Colonic mucosa (tissue), 4 donors: ENCODE results near the gene GLYAT. TPM values are rescaled to one million over a fixed set of nuclear protein-coding genes. Genes with fewer than 3 reads are reported as not detected.
"Not testable (repeated sequence)": the region's sequence is repeated elsewhere in the genome, so short reads cannot be mapped to it uniquely, and the experiment has no call there.

ENCODE experiments used
- DNase-seq: peaks from one replicate; pipeline ENCODE4 v3.0.0-alpha.2; 2020
- H3K27ac ChIP-seq: fragments of 200-600 bp; one replicate; pipeline ENCODE4 v1.8.0; 2021
- H3K27me3 ChIP-seq: fragments of 200-600 bp; one replicate; pipeline ENCODE4 v1.8.0; 2021
- H3K36me3 ChIP-seq: fragments of 200-600 bp; one replicate; pipeline ENCODE4 v1.8.0; 2021
- H3K4me1 ChIP-seq: fragments of 200-600 bp; one replicate; pipeline ENCODE4 v1.8.0; 2021; ENCODE audit warnings: mild to moderate bottlenecking
- H3K4me3 ChIP-seq: fragments of 200-600 bp; one replicate; pipeline ENCODE4 v1.8.0; 2021
- H3K9ac ChIP-seq, 2 donors: one replicate each; pipeline ENCODE4 v1.7.0; 2013; ENCODE audit warnings: control low read depth in 2 of 2, low read depth in 2 of 2, low read length in 2 of 2
- H3K9me3 ChIP-seq: fragments of 200-600 bp; one replicate; pipeline ENCODE4 v1.8.0; 2021
- CTCF ChIP-seq: fragments of 200-600 bp; IDR thresholded peaks from one replicate; pipeline ENCODE4 v1.8.0; 2022; ENCODE audit warnings: antibody characterized with exemption, mild to moderate bottlenecking
- intact Hi-C: fragments of 100-400 bp; cut with DNase I; formaldehyde crosslinking; loops from one replicate; pipeline ENCODE4 v1.14.1; 2022
- total RNA-seq, 2 donors: library from RNA; stranded (reverse); fragmentation: NEBNext Ultra II Directional in 1 of 2; extraction: Animal tissue kit (Norgen Biotek cat#: 25700) in 1 of 2; gene quantifications; one replicate each; pipeline ENCODE4 v1.2.1, GENCODE V29; 2021
- donor health status: healthy.
- donor health status: DM: no; HTN: no; CAD: no.
- donor health status: DM: no; HTN: no; CAD: no.

Gene GLYAT
- total RNA-seq, 2 donors from 2014 or later: not detected

GRCh38 chr11:58685973-58686722, 45.6 kb downstream of the GLYAT start:
- no peak for TF ChIP-seq CTCF
- Histone ChIP-seq H3K27ac (no peak overlapping the region), H3K27me3 (no peaks in the 10 kb centered on the region), H3K4me3 (no peak overlapping the region), H3K9ac (no peak overlapping the region), H3K36me3 (no peaks in the 10 kb centered on the region), H3K4me1 (no peaks in the 10 kb centered on the region), H3K9me3 (no peaks in the 10 kb centered on the region)
- intact Hi-C loops: no loop called here
- DNase-seq: no peak

- H3K36me3 ChIP-seq, H3K4me3 ChIP-seq, H3K9ac ChIP-seq, H3K27me3 ChIP-seq, intact Hi-C loops, DNase-seq, H3K9me3 ChIP-seq, H3K27ac ChIP-seq, H3K4me1 ChIP-seq: not testable (repeated sequence)
Measured at GRCh38 chr11:58682660-58683059, 49.1 kb downstream of the GLYAT start.

- H3K4me1 ChIP-seq, H3K4me3 ChIP-seq, H3K9me3 ChIP-seq, H3K27me3 ChIP-seq, DNase-seq, H3K9ac ChIP-seq, H3K27ac ChIP-seq, H3K36me3 ChIP-seq: not testable (repeated sequence)
- intact Hi-C loops: loop anchor here (10.0 kb wide), 2 partner anchors 103 to 107 kb away; partner anchors contain the start of genes LPXN and ZFP91
Measured at GRCh38 chr11:58677536-58677935, 54.2 kb downstream of the GLYAT start.

- Histone ChIP-seq H3K4me3 (no peak overlapping the region), H3K36me3 (no peaks in the 10 kb centered on the region), H3K27me3 (no peaks in the 10 kb centered on the region), H3K9ac (no peak overlapping the region), H3K4me1 (no peaks in the 10 kb centered on the region), H3K9me3 (no peaks in the 10 kb centered on the region), H3K27ac (no peak overlapping the region)
- TF ChIP-seq CTCF: no peak
- intact Hi-C loops: loop anchor here (10.0 kb wide), 2 partner anchors 102 to 108 kb away; partner anchors contain the start of genes LPXN and ZFP91
- no peak for DNase-seq
Measured at GRCh38 chr11:58676563-58677135, 55.1 kb downstream of the GLYAT start.

GRCh38 chr11:58675334-58676155, 56.2 kb downstream of the GLYAT start:
- H3K27ac ChIP-seq: no peak overlapping the region
- TF ChIP-seq CTCF: peak; percentile 93
- intact Hi-C loops: loop anchor here (10.0 kb wide), 2 partner anchors 101 to 109 kb away; partner anchors contain the start of genes LPXN and ZFP91
- H3K4me3 ChIP-seq: no peak overlapping the region
- H3K9me3 ChIP-seq: no peaks in the 10 kb centered on the region
- H3K4me1 ChIP-seq: no peaks in the 10 kb centered on the region
- no peaks in the 10 kb centered on the region for H3K36me3 ChIP-seq
- no peaks in the 10 kb centered on the region for H3K27me3 ChIP-seq
- H3K9ac ChIP-seq: no peak overlapping the region
- DNase-seq: peak; percentile 82

GRCh38 chr11:58674609-58675008, 57.1 kb downstream of the GLYAT start:
- intact Hi-C loops: loop anchor here (10.0 kb wide), 2 partner anchors 100 to 110 kb away; partner anchors contain the start of genes LPXN and ZFP91
- Histone ChIP-seq H3K27ac (no peak overlapping the region), H3K9me3 (no peaks in the 10 kb centered on the region), H3K4me3 (no peak overlapping the region), H3K27me3 (no peaks in the 10 kb centered on the region), H3K4me1 (no peaks in the 10 kb centered on the region), H3K36me3 (no peaks in the 10 kb centered on the region), H3K9ac (no peak overlapping the region)
- no peak for TF ChIP-seq CTCF
- no peak for DNase-seq
